HepG2 (cell line): Measurements from ENCODE around the gene LEPR. TPM values are rescaled to one million over a fixed set of nuclear protein-coding genes. Genes with fewer than 3 reads are reported as not detected.

ENCODE experiments used
- BCLAF1 ChIP-seq: fragments of 450-650 bp; IDR thresholded peaks from 2 replicates; pipeline ENCODE4 v1.6.1; 2017; ENCODE audit warnings: mild to moderate bottlenecking
- HES4 ChIP-seq: sonication (generic); formaldehyde crosslinking; IDR thresholded peaks from 2 replicates; pipeline ENCODE4 v1.9.0; 2021; ENCODE audit warnings: mild to moderate bottlenecking, missing genetic modification reagents, borderline replicate concordance
- IKZF1 ChIP-seq: fragments of 450-650 bp; IDR thresholded peaks from 2 replicates; pipeline ENCODE4 v1.7.1; 2016
- IKZF4 ChIP-seq: sonication (generic); formaldehyde crosslinking; IDR thresholded peaks from 2 replicates; pipeline ENCODE4 v1.5.1; 2020; ENCODE audit warnings: borderline replicate concordance, mild to moderate bottlenecking, low read depth, missing genetic modification reagents; ENCODE audit errors: not compliant biosample characterization
- KLF12 ChIP-seq: sonication (generic); formaldehyde crosslinking; IDR thresholded peaks from 2 replicates; pipeline ENCODE4 v1.4.0; 2020; ENCODE audit warnings: missing genetic modification reagents, borderline replicate concordance
- KMT2B ChIP-seq: IDR thresholded peaks from 2 replicates; pipeline ENCODE4 v1.6.1; 2016; ENCODE audit warnings: missing genetic modification reagents, missing compliant biosample characterization
- MTA3 ChIP-seq: sonication (generic); formaldehyde crosslinking; IDR thresholded peaks from 2 replicates; pipeline ENCODE4 v1.4.0; 2020; ENCODE audit warnings: missing genetic modification reagents
- NBN ChIP-seq: fragments of 450-650 bp; conservative IDR thresholded peaks from 2 replicates; pipeline ENCODE4 v1.6.1; 2017
- PITX1 ChIP-seq: sonication (generic); formaldehyde crosslinking; IDR thresholded peaks from 2 replicates; pipeline ENCODE4 v1.5.1; 2020; ENCODE audit warnings: mild to moderate bottlenecking, missing genetic modification reagents
- STAT5B ChIP-seq: sonication (generic); formaldehyde crosslinking; IDR thresholded peaks from 2 replicates; pipeline ENCODE4 v1.4.0; 2020; ENCODE audit warnings: missing genetic modification reagents
- ZBED4 ChIP-seq: sonication (generic); formaldehyde crosslinking; IDR thresholded peaks from 2 replicates; pipeline ENCODE4 v1.4.0; 2020; ENCODE audit warnings: missing genetic modification reagents, borderline replicate concordance
- ZNF225 ChIP-seq: sonication (generic); formaldehyde crosslinking; IDR thresholded peaks from 2 replicates; pipeline ENCODE4 v1.4.0; 2020; ENCODE audit warnings: mild to moderate bottlenecking, missing genetic modification reagents
- ZNF547 ChIP-seq: sonication (generic); formaldehyde crosslinking; IDR thresholded peaks from 2 replicates; pipeline ENCODE4 v1.5.1; 2020; ENCODE audit warnings: mild to moderate bottlenecking, missing genetic modification reagents
- ZNF800 ChIP-seq: sonication (generic); formaldehyde crosslinking; IDR thresholded peaks from 2 replicates; pipeline ENCODE4 v1.4.0; 2020; ENCODE audit warnings: missing genetic modification reagents
- ZSCAN30 ChIP-seq: sonication (generic); formaldehyde crosslinking; IDR thresholded peaks from 2 replicates; pipeline ENCODE4 v1.5.0; 2020; ENCODE audit warnings: mild to moderate bottlenecking, missing genetic modification reagents
- polyA plus RNA-seq, 8 experiments: library from polyadenylated mRNA; depleted of rRNA in 3 of 8; stranded (reverse) in 7 of 8; unstranded in 1 of 8; fragments of >200 nt; fragmentation: Illumina TruSeq in 4 of 8; extraction: Trizol in 4 of 8; gene quantifications; 2 replicates each; pipeline versions ENCODE4 v1.2.1 to v1.2.3, GENCODE V29; 2011 to 2016; ENCODE audit warnings: low read depth in 4 of 8, missing spikeins in 1 of 8, mixed read lengths in 1 of 8; ENCODE audit not compliant: insufficient read depth in 1 of 8
- total RNA-seq, 5 experiments: library from RNA; depleted of rRNA; stranded (reverse); fragments of >200 nt; fragmentation: Illumina TruSeq; extraction: Trizol; gene quantifications; 2 replicates each; pipeline ENCODE4 v1.2.3, GENCODE V29; 2016; ENCODE audit warnings: low read depth in 1 of 5
- TF ChIP-seq, protein P1 (sequence below): sonication (generic); formaldehyde crosslinking; IDR thresholded peaks from 2 replicates; pipeline ENCODE4 v1.8.0; 2022; ENCODE audit warnings: mild to moderate bottlenecking, missing genetic modification reagents, borderline replicate concordance
- TF ChIP-seq, protein P2 (sequence below): sonication (generic); formaldehyde crosslinking; IDR thresholded peaks from 2 replicates; pipeline ENCODE4 v1.4.0; 2020; ENCODE audit warnings: mild to moderate bottlenecking, missing genetic modification reagents
- TF ChIP-seq, protein P3 (sequence below): sonication (generic); formaldehyde crosslinking; IDR thresholded peaks from 2 replicates; pipeline ENCODE4 v1.4.0; 2020; ENCODE audit warnings: missing genetic modification reagents

The LEPR gene
- total and polyA plus RNA-seq, 2 of the 13 experiments (the other 11 are each of a cell fraction or from before 2014, with no cell fraction given), result 0.60 to 1.7 TPM

GRCh38 chr1:65419681-65420589 is 533 bp upstream of the LEPR start (continued):
- TF ChIP-seq ZBED4 (CRISPR knock-in tag) (no peak), PITX1 (CRISPR knock-in tag) (peak; percentile 75; the same call in 1 of the 2 replicates), BCLAF1 (no peak), KLF12 (CRISPR knock-in tag) (no peak), IKZF4 (no peak), ZSCAN30 (CRISPR knock-in tag) (no peak; the same call in 1 of the 2 replicates), ZNF547 (no peak; the same call in 1 of the 2 replicates), ZNF800 (no peak), NBN (no peak), STAT5B (CRISPR knock-in tag) (no peak), HES4 (CRISPR knock-in tag) (no peak), IKZF1 (no peak), KMT2B (CRISPR knock-in tag) (no peak), ZNF225 (CRISPR knock-in tag) (0 out of 2 replicates have a peak, but pooled peaks have one; percentile 25), MTA3 (CRISPR knock-in tag) (no peak)
- TF ChIP-seq, protein P1, sequence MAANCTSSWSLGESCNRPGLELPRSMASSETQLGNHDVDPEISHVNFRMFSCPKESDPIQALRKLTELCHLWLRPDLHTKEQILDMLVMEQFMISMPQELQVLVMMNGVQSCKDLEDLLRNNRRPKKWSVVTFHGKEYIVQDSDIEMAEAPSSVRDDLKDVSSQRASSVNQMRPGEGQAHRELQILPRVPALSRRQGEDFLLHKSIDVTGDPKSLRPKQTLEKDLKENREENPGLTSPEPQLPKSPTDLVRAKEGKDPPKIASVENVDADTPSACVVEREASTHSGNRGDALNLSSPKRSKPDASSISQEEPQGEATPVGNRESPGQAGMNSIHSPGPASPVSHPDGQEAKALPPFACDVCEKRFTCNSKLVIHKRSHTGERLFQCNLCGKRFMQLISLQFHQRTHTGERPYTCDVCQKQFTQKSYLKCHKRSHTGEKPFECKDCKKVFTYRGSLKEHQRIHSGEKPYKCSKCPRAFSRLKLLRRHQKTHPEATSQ (CRISPR knock-in tag), result no peak
- TF ChIP-seq, protein P2, sequence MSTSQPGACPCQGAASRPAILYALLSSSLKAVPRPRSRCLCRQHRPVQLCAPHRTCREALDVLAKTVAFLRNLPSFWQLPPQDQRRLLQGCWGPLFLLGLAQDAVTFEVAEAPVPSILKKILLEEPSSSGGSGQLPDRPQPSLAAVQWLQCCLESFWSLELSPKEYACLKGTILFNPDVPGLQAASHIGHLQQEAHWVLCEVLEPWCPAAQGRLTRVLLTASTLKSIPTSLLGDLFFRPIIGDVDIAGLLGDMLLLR, result no peak
- TF ChIP-seq, protein P3, sequence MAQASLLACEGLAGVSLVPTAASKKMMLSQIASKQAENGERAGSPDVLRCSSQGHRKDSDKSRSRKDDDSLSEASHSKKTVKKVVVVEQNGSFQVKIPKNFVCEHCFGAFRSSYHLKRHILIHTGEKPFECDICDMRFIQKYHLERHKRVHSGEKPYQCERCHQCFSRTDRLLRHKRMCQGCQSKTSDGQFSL (CRISPR knock-in tag), result no peak
